GM18505 (cell line): ENCODE measurements around the gene PSMG3.

Experiments used
- ATAC-seq: cut with Tn5 transposase; IDR thresholded peaks from one replicate; pipeline ENCODE4 v1.9.1; 2021; ENCODE audit not compliant: unreplicated experiment
- POLR2A ChIP-seq: IDR thresholded peaks from 4 replicates; pipeline ENCODE4 v1.6.1; 2011; ENCODE audit warnings: borderline replicate concordance; ENCODE audit not compliant: insufficient read depth, insufficient read length; ENCODE audit errors: extremely low read depth

The PSMG3 gene

DNA sequence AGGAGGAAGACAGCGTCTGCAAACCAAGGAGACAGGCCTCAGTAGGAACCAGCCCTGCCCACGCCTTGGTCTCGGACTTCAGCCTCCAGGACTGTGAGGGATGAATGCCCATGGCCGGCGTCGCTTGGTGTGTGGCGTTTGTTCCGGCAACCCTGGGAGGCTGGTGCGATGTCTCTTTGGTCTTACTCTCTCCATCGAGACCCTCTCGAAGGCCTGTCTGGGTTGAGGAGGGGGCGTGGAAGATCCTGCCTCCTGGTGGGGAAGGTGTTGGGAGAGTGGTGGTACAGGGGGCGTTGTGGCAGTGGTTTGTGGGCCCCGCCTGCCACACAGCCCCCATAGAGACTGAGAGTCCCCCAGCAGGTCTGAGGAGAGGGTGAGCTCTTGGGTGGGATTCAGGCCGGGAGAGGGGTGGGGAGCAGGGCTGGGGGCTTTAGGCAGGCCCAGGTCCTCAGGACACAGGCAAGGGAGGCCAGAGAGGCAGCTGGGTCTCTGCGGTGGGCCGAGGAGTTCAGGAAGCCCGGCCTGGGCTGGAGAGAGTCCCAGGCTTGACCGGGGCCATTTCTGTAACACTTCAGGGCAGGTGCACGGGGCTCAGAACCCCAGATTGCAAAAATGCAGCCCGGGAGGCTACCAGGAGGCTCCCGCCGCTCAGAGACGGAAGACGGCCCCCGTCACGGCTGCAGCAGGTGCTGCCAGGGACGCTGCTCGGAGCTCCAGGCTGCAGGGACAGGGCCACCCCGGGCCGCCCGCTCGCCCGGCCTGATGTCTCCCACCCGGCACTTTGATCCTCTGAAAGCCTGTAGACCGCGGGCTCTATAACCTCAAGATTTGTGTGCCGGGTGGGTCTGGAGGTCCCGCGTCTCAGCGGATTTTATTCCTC is 33.8 kb upstream of the PSMG3 start:
- no peak for TF ChIP-seq POLR2A
- ATAC-seq, result no peak

DNA sequence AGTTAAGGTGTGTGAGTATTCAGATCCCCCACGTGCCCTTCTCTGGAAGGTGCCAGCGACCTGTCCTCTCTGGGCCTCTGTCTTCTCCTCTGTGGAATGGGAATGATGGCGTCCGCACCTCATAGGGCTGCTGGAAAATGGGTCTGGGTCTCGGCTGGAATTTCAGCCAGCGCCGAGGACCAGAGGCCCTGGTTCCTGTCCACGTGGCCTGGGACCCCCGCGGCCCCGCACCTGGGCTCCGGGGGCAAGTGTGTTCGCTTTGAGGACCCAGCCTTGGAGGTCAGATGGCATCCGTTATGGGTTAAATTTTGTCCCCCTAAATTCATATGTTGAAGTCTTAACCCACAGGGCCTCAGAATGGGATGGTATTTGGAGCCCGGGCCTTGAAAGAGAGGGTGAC is 32.6 kb upstream of the PSMG3 start:
- TF ChIP-seq POLR2A, result no peak
- ATAC-seq, result no peak

DNA sequence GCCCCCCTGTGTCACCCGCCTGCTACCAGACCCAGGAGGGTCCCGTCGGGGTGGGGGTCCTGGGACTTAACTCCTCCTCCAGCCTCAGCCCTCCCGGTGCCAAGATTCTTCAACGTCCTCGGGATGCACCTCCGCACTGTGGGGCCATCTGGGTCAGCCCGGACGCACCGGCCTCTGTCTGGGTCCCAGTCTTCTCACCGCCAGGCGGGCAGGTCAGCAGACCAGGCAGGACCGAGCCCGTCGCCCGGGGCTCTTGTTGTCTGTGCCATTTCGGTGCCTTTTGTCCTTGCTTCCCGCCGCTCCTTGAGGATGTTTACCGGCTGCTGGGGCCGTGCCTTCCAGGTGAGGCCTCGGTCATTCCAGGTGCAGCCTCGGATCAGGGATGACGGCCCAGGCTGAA is 32.1 kb upstream of the PSMG3 start:
- no peak for ATAC-seq
- TF ChIP-seq POLR2A, result no peak

DNA sequence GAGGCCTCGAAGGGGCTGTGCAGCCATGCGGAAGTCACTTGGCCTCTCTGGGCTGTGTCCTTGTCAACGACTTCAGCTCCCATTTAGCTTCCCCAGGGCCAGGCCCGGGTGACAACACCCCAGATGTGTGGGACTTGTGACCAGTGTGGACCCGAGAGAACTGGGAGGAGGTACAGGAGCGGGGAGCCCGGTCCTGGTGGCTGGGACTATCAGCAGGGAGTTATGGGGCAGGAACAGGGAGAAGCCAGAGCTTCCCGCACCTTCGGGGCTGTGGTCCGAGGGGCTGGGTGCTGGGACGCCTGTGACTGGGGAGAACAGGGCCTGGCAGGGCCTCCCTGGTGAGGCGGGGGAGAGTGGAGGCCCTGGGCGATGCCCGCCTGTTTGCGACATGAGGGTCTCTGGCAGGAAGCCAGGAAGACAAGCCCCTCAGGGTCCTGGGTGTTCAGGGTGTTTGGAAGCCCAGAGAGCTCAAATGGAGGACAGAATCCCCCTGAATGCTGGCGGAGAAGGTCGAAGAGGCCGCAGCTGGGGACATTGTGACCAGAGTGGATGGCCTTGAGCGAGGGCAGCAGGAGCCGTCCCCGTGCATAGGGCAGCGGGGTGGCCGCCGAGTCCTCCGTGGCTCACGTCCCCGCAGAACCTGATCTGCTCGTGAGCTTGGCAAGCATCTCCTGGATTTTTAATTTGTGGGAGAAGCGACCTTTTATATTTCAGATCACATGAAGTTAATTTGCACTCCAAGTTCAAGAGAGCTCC is 30.0 kb upstream of the PSMG3 start:
- no peak for ATAC-seq
- no peak for TF ChIP-seq POLR2A

DNA sequence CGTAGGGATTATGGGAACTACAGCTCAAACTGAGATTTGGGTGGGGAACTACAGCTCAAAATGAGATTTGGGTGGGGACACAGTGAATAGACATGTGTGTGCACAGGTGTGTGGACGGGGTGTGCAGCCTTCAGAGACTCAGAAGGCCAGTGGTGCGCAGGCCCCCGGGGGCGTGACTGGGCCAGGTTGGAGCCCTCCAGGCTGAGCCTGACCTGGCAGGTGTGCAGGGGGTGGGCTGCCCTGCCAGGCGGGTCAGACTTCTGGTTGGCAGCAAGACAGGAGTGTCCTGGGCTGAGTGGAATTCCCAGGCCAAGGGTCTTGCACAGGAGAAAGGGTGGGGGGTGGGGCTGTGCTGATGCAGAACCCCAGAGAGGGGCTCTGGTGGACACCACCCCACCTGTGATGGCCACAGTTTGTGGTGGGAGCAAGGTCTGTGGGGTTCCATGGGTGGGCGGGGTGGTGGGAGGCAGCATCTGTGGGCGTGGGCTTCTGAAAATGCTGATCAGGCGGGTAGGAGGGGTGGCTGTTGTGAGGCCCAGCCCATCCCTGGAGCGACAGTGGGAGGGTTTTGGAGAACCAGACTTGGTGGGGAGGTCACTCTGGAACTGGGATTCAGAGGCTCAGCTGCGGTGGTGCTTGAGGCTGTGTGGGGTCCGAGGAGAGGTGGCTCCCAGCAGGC is 29.3 kb upstream of the PSMG3 start:
- ATAC-seq, result no peak
- TF ChIP-seq POLR2A, result no peak

DNA sequence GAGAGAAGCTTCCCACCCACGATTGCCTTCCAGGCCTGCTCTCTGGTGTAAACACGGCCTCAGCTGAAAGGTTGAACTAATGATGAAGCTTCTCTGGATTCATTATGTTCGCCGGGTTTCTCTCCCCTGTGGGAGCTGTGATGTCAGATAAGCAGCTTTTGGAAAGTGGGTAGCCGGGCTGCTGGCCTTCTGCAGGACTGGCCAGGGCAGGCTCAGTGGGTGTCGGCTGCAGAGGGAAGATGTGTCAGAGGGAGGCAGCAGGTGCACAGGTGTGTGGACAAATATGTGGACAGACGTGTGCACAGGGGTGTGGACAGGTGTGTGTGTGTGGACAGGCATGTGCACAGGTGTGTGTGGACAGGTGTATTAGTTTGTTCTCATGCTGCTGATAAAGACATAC is 28.5 kb upstream of the PSMG3 start:
- TF ChIP-seq POLR2A, result no peak
- ATAC-seq, result no peak

DNA sequence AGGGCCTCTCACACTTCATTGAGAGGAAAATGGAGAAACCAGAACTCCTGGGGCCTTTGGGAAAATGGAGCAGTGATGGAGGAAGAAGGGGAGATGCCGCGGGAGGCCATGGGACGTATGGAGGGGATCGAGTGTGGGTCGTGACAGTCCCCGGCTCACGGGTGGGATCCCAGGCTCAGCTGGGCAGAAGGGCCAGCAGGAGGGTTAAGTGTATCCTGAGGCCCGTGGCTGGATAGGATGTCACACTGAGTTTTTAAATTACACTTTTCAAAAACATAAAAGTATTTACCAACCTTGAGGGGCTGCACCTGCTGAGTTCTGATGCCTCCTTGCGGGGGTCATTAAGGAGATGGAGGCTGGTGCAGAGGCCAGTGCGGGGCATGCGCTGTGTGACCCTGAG is 28.0 kb upstream of the PSMG3 start:
- TF ChIP-seq POLR2A, result no peak
- ATAC-seq, result no peak

DNA sequence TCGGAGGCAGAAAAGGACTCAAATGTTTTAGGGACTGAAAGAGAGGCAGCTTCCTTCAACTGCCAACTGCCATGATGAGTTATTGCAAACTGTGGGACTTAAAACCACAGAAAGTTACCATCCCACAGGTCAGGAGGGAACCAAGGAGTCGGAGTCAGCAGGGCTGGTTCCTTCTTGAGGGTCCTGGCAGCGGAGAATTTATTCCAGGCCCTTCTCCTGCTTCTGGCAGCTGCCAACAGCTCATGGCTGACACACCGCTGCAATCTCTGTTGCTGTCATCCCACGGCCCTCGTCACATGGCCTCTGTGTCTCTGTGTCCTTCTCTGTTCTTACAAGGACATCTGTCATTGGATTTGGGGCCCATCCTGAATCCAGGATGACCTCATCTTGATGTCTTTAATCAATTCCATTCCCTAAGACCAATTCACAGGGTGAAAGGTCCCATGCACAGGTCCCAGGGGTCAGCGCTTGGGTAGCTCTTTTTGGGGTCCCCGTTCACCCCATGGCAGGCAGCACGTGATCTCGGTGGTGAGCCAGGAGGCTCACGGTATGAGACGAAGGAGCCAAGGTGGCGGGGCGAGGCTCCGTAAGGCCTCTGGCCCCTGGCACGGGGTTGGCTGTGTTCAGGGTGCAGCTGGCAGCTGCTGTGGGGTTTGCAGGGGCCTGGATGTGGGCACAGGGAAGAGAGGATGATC is 27.4 kb upstream of the PSMG3 start:
- ATAC-seq, result no peak

DNA sequence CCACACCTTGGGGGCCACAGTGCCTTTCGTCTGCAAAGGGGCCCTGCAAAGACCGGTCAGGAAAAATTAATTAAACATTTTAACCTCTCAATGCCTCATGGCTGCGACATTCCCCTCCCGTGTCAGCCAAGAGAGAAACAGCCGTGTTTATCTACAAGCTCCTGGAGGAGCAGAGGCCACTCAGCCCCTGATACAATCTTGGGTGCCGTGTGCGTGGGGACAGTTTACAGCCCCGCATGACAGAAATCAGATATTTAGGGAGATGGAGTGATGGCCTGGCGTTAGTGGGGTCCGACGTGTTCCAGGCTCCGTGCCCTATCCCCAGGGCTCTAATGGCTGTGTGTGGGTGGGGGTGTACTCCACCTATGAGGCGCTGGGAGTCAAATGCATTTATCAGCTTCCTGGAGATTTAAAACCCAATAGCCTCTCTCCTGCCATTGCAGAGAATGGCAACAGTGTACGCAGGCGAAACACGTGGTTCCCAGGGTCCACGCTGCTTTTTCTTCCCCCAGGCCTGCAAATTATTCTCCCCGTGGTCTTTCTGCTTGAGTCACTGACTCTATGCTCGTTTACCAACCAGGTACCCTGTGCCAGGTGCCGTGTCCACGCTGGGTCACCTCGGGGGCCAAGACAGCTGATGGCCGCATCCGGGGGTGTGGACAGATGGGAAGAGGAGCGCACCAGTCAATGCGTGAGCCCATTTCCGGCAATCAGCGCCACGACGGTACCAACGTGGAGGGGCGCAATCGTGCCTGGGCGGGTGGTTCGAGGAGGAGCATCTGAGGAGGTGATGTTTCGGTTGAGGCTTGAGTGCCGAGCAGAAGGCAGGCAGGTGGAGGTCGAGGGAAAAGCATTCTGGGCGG is 26.6 kb upstream of the PSMG3 start:
- no peak for TF ChIP-seq POLR2A
- ATAC-seq, result no peak

More for the DNA sequence above, 27.4 kb upstream of the PSMG3 start:
- TF ChIP-seq POLR2A, result no peak

DNA sequence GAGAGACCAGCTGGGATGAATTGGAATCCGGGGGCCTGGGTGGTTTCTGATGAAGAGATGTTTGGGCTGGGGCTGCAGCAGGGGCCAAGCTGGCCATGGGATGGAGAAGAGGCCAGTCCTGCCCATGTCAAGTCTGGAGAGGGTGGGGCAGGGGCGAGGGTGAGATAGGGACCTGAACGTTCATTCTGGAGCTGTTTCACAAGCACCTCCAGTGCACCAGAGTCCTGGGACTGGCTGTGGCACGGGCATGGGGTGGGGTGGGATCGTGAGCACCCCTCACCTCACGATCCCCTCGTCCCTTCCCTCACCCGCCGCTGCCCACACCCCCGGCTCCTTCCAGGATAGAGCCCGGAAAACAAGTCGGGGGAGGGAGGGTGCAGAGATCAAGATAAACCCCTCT is 25.8 kb upstream of the PSMG3 start:
- no peak for ATAC-seq
- no peak for TF ChIP-seq POLR2A

DNA sequence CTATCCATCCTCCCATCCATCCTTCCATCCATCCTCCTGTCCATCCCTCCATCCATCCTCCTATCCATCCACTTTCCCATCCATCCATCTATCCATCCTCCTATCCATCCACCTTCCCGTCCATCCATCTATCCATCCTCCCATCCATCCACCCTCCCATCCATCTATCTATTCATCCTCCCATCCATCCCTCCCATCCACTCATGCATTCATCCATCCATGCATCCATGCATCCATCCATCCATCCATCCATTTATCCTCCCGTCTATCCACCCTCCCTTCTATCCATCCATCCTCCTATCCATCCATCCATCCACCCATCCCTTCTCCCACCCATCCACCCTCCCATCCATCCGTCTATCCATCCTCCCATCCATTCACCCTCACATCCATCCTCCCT is 25.2 kb upstream of the PSMG3 start:
- no peak for ATAC-seq
- no peak for TF ChIP-seq POLR2A

DNA sequence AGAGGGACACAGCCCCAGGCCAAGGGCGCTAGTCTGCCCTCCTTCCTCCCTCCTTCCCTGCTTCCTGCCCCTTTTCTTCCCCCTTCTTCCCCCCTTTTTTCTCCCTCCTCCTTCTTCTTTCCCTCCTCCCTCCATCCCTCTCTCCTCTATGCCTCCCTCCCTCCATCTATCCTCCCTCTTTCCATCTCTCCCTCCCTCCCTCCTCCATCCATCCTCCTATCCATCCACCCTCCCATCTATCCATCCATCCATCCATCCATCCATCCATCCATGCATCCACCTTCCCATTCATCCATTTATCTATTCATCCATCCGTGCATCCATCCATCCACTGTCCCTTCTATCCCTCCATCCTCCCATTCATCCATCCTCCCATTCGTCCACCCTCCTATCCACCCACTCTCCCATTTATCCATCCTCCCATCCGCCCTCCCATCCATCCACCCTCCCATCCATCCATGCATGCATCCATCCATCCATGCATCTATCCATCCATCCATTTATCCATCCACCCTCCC is 24.1 kb upstream of the PSMG3 start:
- TF ChIP-seq POLR2A, result no peak
- no peak for ATAC-seq
